LNCAP (cell line): ENCODE results near the gene ANGEL1.

Source experiments
- CTCF ChIP-seq: fragments of 450-650 bp; IDR thresholded peaks from 2 replicates; pipeline ENCODE4 v1.5.1; 2017; ENCODE audit warnings: mild to moderate bottlenecking

The ANGEL1 gene

GRCh38 chr14:76741074-76741473 lies 71.6 kb downstream of the ANGEL1 start:
- TF ChIP-seq CTCF: no peak
